SK-N-SH (cell line): ENCODE results near the gene FMO3.

Experiments
- CTCF ChIP-seq: fragments of 200-600 bp; sonication (generic); IDR thresholded peaks from 2 replicates; pipeline ENCODE4 v1.6.1; 2017; ENCODE audit warnings: antibody characterized with exemption, mild to moderate bottlenecking, moderate library complexity
- EZH2phosphoT487 ChIP-seq: fragments of 200-600 bp; sonication (generic); IDR thresholded peaks from 2 replicates; pipeline ENCODE4 v1.6.1; 2017; ENCODE audit warnings: low read depth, mixed run types, mild to moderate bottlenecking, antibody characterized with exemption, moderate library complexity, borderline replicate concordance
- POLR2AphosphoS5 ChIP-seq: IDR thresholded peaks from 2 replicates; pipeline ENCODE4 v1.6.1; 2012; ENCODE audit warnings: low read depth, low read length
- RAD21 ChIP-seq: IDR thresholded peaks from 2 replicates; pipeline ENCODE4 v1.6.1; 2012; ENCODE audit warnings: mild to moderate bottlenecking, low read length
- USF2 ChIP-seq: fragments of 150-350 bp; IDR thresholded peaks from 2 replicates; pipeline ENCODE4 v1.6.1; 2017; ENCODE audit warnings: antibody characterized with exemption, low read length, low read depth, borderline replicate concordance
- TF ChIP-seq, protein P1 (sequence below): IDR thresholded peaks from 2 replicates; pipeline ENCODE4 v1.4.0; 2012; ENCODE audit warnings: low read depth, borderline replicate concordance

DNA sequence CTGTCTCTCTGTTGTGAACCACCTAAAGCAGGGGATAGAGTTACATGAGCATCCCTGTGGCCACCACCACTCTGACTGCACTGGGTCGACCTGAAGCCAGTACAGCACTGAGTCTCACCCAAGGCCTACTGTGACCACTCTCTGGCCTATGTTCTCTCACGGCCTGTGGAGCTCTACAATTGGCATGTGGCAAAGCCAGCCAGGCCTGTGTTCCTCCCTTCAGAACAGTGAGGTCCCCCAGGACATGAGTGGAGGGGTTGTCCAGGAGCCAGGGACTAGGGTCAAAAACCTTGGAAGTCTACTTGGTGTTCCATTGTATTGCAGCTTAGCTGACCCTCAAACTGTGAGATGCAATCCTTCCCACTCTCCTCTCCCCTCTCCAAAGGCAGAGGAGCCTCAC, 42.7 kb upstream of the FMO3 start:
- TF ChIP-seq POLR2AphosphoS5 (no peak), CTCF (no peak), EZH2phosphoT487 (no peak), RAD21 (no peak), USF2 (no peak)
- TF ChIP-seq, protein P1, sequence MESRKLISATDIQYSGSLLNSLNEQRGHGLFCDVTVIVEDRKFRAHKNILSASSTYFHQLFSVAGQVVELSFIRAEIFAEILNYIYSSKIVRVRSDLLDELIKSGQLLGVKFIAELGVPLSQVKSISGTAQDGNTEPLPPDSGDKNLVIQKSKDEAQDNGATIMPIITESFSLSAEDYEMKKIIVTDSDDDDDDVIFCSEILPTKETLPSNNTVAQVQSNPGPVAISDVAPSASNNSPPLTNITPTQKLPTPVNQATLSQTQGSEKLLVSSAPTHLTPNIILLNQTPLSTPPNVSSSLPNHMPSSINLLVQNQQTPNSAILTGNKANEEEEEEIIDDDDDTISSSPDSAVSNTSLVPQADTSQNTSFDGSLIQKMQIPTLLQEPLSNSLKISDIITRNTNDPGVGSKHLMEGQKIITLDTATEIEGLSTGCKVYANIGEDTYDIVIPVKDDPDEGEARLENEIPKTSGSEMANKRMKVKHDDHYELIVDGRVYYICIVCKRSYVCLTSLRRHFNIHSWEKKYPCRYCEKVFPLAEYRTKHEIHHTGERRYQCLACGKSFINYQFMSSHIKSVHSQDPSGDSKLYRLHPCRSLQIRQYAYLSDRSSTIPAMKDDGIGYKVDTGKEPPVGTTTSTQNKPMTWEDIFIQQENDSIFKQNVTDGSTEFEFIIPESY, result no peak
